Measurements from ENCODE around the gene EFNA1.

The EFNA1 gene

GRCh38 chr1:155170101-155170785 is 42.6 kb downstream of the EFNA1 start:
- DNase-seq (ENCODE audit: low spot score in 2 of 2), result no peak
- Mint-ChIP-seq H3K4me3 (no peak overlapping the region), H3K27ac (peak overlapping the region; percentile 63), H3K4me1 (peaks cover 52% of the 10 kb centered on the region), H3K9me3 (no peaks in the 10 kb centered on the region), H3K36me3 (peaks cover 65% of the 10 kb centered on the region)
- ATAC-seq, result no peak

- peaks cover 65% of the 10 kb centered on the region for H3K36me3 Mint-ChIP-seq
- H3K9me3 Mint-ChIP-seq, result no peaks in the 10 kb centered on the region
- ATAC-seq (no peak), DNase-seq (ENCODE audit: low spot score in 2 of 2) (no peak)
- H3K4me1 Mint-ChIP-seq, result peaks cover 57% of the 10 kb centered on the region
- peak overlapping the region; percentile 100 for H3K4me3 Mint-ChIP-seq
- H3K27ac Mint-ChIP-seq, result peak overlapping the region; percentile 40
Observed at GRCh38 chr1:155170806-155171205, 43.1 kb downstream of the EFNA1 start.

GRCh38 chr1:155171836-155172731 is 44.4 kb downstream of the EFNA1 start:
- Mint-ChIP-seq H3K4me3 (peak overlapping the region; percentile 100), H3K4me1 (peaks cover 69% of the 10 kb centered on the region), H3K9me3 (no peaks in the 10 kb centered on the region), H3K27ac (peak overlapping the region; percentile 100), H3K36me3 (peaks cover 72% of the 10 kb centered on the region)
- DNase-seq (ENCODE audit: low spot score in 2 of 2), result peak in 1 of 2 donors; percentile 44
- ATAC-seq, result peak; percentile 47

GRCh38 chr1:155172732-155173477 is 45.2 kb downstream of the EFNA1 start, which contains the start of gene KRTCAP2:
Gene KRTCAP2, minus strand, starts transcription at chr1:155173304. Its CDS starts 80 bp downstream, at chr1:155173224.
- Mint-ChIP-seq H3K4me3 (peak within 1 kb of the TSS; percentile 100), H3K36me3 (peaks cover 72% of the 10 kb centered on the region), H3K4me1 (peaks cover 61% of the 10 kb centered on the region), H3K9me3 (no peaks in the 10 kb centered on the region), H3K27ac (peak within 1 kb of the TSS; percentile 100)
- DNase-seq (ENCODE audit: low spot score in 2 of 2) (peak; percentile 93 to 98), ATAC-seq (peak; percentile 88)

- peaks cover 59% of the 10 kb centered on the region for H3K4me1 Mint-ChIP-seq
Observed at GRCh38 chr1:155173478-155174323, 46.0 kb downstream of the EFNA1 start, which contains the start of gene TRIM46. Gene TRIM46, plus strand, starts transcription at chr1:155173849. Its CDS starts 118 bp downstream, at chr1:155173967.

GRCh38 chr1:155174324-155175280 is 46.9 kb downstream of the EFNA1 start:
- Mint-ChIP-seq H3K36me3 (peaks cover 71% of the 10 kb centered on the region), H3K9me3 (no peaks in the 10 kb centered on the region), H3K4me1 (peaks cover 59% of the 10 kb centered on the region), H3K27ac (peak overlapping the region; percentile 100), H3K4me3 (peak overlapping the region; percentile 100)
- DNase-seq (ENCODE audit: low spot score in 2 of 2) (peak in 1 of 2 donors; percentile 65), ATAC-seq (no peak)

More at GRCh38 chr1:155173478-155174323, 46.0 kb downstream of the EFNA1 start, which contains the start of gene TRIM46:
- Mint-ChIP-seq H3K9me3 (no peaks in the 10 kb centered on the region), H3K27ac (peak within 1 kb of the TSS; percentile 100), H3K4me3 (peak within 1 kb of the TSS; percentile 100), H3K36me3 (peaks cover 71% of the 10 kb centered on the region)
- ATAC-seq, result peak; percentile 56
- DNase-seq (ENCODE audit: low spot score in 2 of 2), result peak; percentile 54 to 87

- H3K36me3 Mint-ChIP-seq, result peaks cover 64% of the 10 kb centered on the region
- peak overlapping the region; percentile 100 for H3K27ac Mint-ChIP-seq
- ATAC-seq (no peak), DNase-seq (ENCODE audit: low spot score in 2 of 2) (peak in 1 of 2 donors; percentile 51)
- no peaks in the 10 kb centered on the region for H3K9me3 Mint-ChIP-seq
- H3K4me3 Mint-ChIP-seq, result peak overlapping the region; percentile 100
- H3K4me1 Mint-ChIP-seq, result peaks cover 57% of the 10 kb centered on the region
Observed at GRCh38 chr1:155175281-155175926, 47.7 kb downstream of the EFNA1 start.

GRCh38 chr1:155175927-155176371 is 48.3 kb downstream of the EFNA1 start:
- ATAC-seq, result no peak
- DNase-seq (ENCODE audit: low spot score in 2 of 2), result peak in 1 of 2 donors; percentile 51
- Mint-ChIP-seq H3K4me1 (peaks cover 57% of the 10 kb centered on the region), H3K27ac (no peak overlapping the region), H3K36me3 (peaks cover 59% of the 10 kb centered on the region), H3K4me3 (peak overlapping the region; percentile 13), H3K9me3 (no peaks in the 10 kb centered on the region)

- Mint-ChIP-seq H3K36me3 (peaks cover 52% of the 10 kb centered on the region), H3K27ac (peak overlapping the region; percentile 13), H3K4me3 (peak overlapping the region; percentile 13), H3K4me1 (peaks cover 57% of the 10 kb centered on the region), H3K9me3 (no peaks in the 10 kb centered on the region)
- DNase-seq (ENCODE audit: low spot score in 2 of 2), result peak; percentile 83 to 94
- ATAC-seq, result peak; percentile 48
Observed at GRCh38 chr1:155176544-155177071, 48.9 kb downstream of the EFNA1 start.

- Mint-ChIP-seq H3K4me1 (peaks cover 51% of the 10 kb centered on the region), H3K9me3 (no peaks in the 10 kb centered on the region), H3K4me3 (no peak overlapping the region), H3K27ac (peak overlapping the region; percentile 76), H3K36me3 (peaks cover 45% of the 10 kb centered on the region)
- ATAC-seq (no peak), DNase-seq (ENCODE audit: low spot score in 2 of 2) (no peak)
Observed at GRCh38 chr1:155177192-155177917, 49.7 kb downstream of the EFNA1 start.

GRCh38 chr1:155177918-155178281 is 50.2 kb downstream of the EFNA1 start:
- DNase-seq (ENCODE audit: low spot score in 2 of 2) (peak in 1 of 2 donors; percentile 49), ATAC-seq (no peak)
- Mint-ChIP-seq H3K4me3 (no peak overlapping the region), H3K36me3 (peaks cover 44% of the 10 kb centered on the region), H3K4me1 (peaks cover 46% of the 10 kb centered on the region), H3K27ac (peak overlapping the region; percentile 76), H3K9me3 (no peaks in the 10 kb centered on the region)

GRCh38 chr1:155178441-155179111 is 50.9 kb downstream of the EFNA1 start:
- DNase-seq (ENCODE audit: low spot score in 2 of 2) (peak in 1 of 2 donors; percentile 47), ATAC-seq (no peak)
- peaks cover 44% of the 10 kb centered on the region for H3K36me3 Mint-ChIP-seq
- no peak overlapping the region for H3K4me3 Mint-ChIP-seq
- no peaks in the 10 kb centered on the region for H3K9me3 Mint-ChIP-seq
- peak overlapping the region; percentile 75 for H3K27ac Mint-ChIP-seq
- H3K4me1 Mint-ChIP-seq, result peaks cover 40% of the 10 kb centered on the region

All from stimulated activated effector memory CD8-positive, alpha-beta T cell treated with anti-CD3 and anti-CD28 coated beads, Interleukin-12 subunit alpha, Interleukin-12 subunit beta, amount 100 ng/mL, for 72 hours (primary cell).